HEK293 (cell line): ENCODE data around the gene GDI2.
"Not testable (repeated sequence)": the region's sequence is repeated elsewhere in the genome, so short reads cannot be mapped to it uniquely, and the experiment has no call there.

ENCODE experiments used
- CTCF ChIA-PET: fragments of 350-600 bp; formaldehyde crosslinking; extraction: SDS; loops from one replicate; lab custom pipeline; 2021; ENCODE audit warnings: antibody characterized with exemption; lab: Yijun Ruan, JAX
- POLR2A ChIA-PET: fragments of 300-600 bp; formaldehyde crosslinking; extraction: SDS; loops from one replicate; lab custom pipeline; 2020; ENCODE audit warnings: antibody characterized with exemption, inconsistent platforms; lab: Yijun Ruan, JAX
- H3K27ac ChIP-seq: fragments of 200-500 bp; sonication (Bioruptor generic); 2 replicates; pipeline ENCODE4 v1.5.1; 2014; ENCODE audit warnings: low read depth, low read length, control low read depth, inconsistent platforms; ENCODE audit errors: extremely low read depth
- H3K36me3 ChIP-seq, 2 experiments: fragments of 200-500 bp in 1 of 2; sonication (Bioruptor generic) in 1 of 2; 1 replicate in 1 of 2; 2 replicates in 1 of 2; pipeline ENCODE4 v1.5.1; 2014 to 2017; ENCODE audit warnings: inconsistent platforms in 2 of 2, low read length in 2 of 2; ENCODE audit not compliant: control insufficient read depth in 2 of 2, insufficient read depth in 1 of 2
- H3K4me1 ChIP-seq: fragments of 200-500 bp; sonication (Bioruptor generic); 2 replicates; pipeline ENCODE4 v1.5.1; 2014; ENCODE audit warnings: mild to moderate bottlenecking, low read length, inconsistent platforms; ENCODE audit not compliant: control insufficient read depth, insufficient read depth
- H3K4me3 ChIP-seq: 2 replicates; pipeline ENCODE4 v1.5.1; 2011; ENCODE audit warnings: low read depth, mild to moderate bottlenecking, control low read depth, low read length, moderate library complexity
- H3K9me3 ChIP-seq: fragments of 200-500 bp; sonication (Bioruptor generic); 2 replicates; pipeline ENCODE4 v1.5.1; 2014; ENCODE audit warnings: low read depth, low read length, inconsistent platforms; ENCODE audit not compliant: control insufficient read depth, insufficient read depth
- CTCF ChIP-seq: fragments of 450-650 bp; formaldehyde crosslinking; IDR thresholded peaks from 2 replicates; pipeline ENCODE4 v1.5.1; 2016; ENCODE audit warnings: missing biosample characterization, missing genetic modification characterization
- MEIS1 ChIP-seq: sonication (generic); formaldehyde crosslinking; IDR thresholded peaks from 2 replicates; pipeline ENCODE4 v1.8.1; 2022; ENCODE audit warnings: missing genetic modification reagents, mild to moderate bottlenecking, borderline replicate concordance
- TRIM28 ChIP-seq: IDR thresholded peaks from 2 replicates; pipeline ENCODE4 v1.6.1; 2011; ENCODE audit warnings: low read length, control low read depth, borderline replicate concordance
- WT1 ChIP-seq: fragments of 450-650 bp; formaldehyde crosslinking; IDR thresholded peaks from 2 replicates; pipeline ENCODE4 v1.5.1; 2016; ENCODE audit warnings: missing biosample characterization, missing genetic modification characterization
- ZBTB10 ChIP-seq: fragments of 450-650 bp; formaldehyde crosslinking; IDR thresholded peaks from 2 replicates; pipeline ENCODE4 v1.5.1; 2016; ENCODE audit warnings: missing biosample characterization, missing genetic modification characterization
- ZBTB17 ChIP-seq: fragments of 450-650 bp; formaldehyde crosslinking; IDR thresholded peaks from 2 replicates; pipeline ENCODE4 v1.5.1; 2016; ENCODE audit warnings: missing biosample characterization, missing genetic modification characterization
- ZFP3 ChIP-seq: fragments of 450-650 bp; formaldehyde crosslinking; IDR thresholded peaks from 2 replicates; pipeline ENCODE4 v1.5.1; 2016; ENCODE audit warnings: low read depth, missing biosample characterization, missing genetic modification characterization
- ZNF10 ChIP-seq: fragments of 450-650 bp; formaldehyde crosslinking; IDR thresholded peaks from 2 replicates; pipeline ENCODE4 v1.5.1; 2017; ENCODE audit warnings: missing biosample characterization, missing genetic modification characterization
- ZNF121 ChIP-seq: fragments of 450-650 bp; formaldehyde crosslinking; IDR thresholded peaks from 2 replicates; pipeline ENCODE4 v1.5.1; 2016; ENCODE audit warnings: missing biosample characterization, missing genetic modification characterization
- ZNF155 ChIP-seq: fragments of 450-650 bp; formaldehyde crosslinking; IDR thresholded peaks from 2 replicates; pipeline ENCODE4 v1.5.1; 2016; ENCODE audit warnings: missing biosample characterization, missing genetic modification characterization
- ZNF169 ChIP-seq: fragments of 450-650 bp; formaldehyde crosslinking; IDR thresholded peaks from 2 replicates; pipeline ENCODE4 v1.5.1; 2016; ENCODE audit warnings: missing biosample characterization, missing genetic modification characterization
- ZNF184 ChIP-seq: fragments of 450-650 bp; IDR thresholded peaks from 2 replicates; pipeline ENCODE4 v1.5.1; 2018; ENCODE audit warnings: missing biosample characterization, mild to moderate bottlenecking, missing genetic modification characterization
- ZNF660 ChIP-seq: fragments of 450-650 bp; IDR thresholded peaks from 2 replicates; pipeline ENCODE4 v1.5.1; 2018; ENCODE audit warnings: missing biosample characterization, mild to moderate bottlenecking, missing genetic modification characterization
- ZNF677 ChIP-seq: fragments of 450-650 bp; IDR thresholded peaks from 2 replicates; pipeline ENCODE4 v1.5.0; 2018; ENCODE audit warnings: missing biosample characterization, mild to moderate bottlenecking, missing genetic modification characterization, moderate library complexity
- TF ChIP-seq, protein P1 (sequence below): fragments of 450-650 bp; formaldehyde crosslinking; IDR thresholded peaks from 2 replicates; pipeline ENCODE4 v1.5.1; 2016; ENCODE audit warnings: missing biosample characterization, missing genetic modification characterization, low read depth

The GDI2 gene

GRCh38 chr10:5827841-5828240 is 14.6 kb upstream of the GDI2 start (continued):
- TF ChIP-seq ZBTB10 (tag by site-specific recombination) (no peak), ZNF10 (tag by site-specific recombination) (no peak), ZNF184 (tag by site-specific recombination) (no peak)

DNA sequence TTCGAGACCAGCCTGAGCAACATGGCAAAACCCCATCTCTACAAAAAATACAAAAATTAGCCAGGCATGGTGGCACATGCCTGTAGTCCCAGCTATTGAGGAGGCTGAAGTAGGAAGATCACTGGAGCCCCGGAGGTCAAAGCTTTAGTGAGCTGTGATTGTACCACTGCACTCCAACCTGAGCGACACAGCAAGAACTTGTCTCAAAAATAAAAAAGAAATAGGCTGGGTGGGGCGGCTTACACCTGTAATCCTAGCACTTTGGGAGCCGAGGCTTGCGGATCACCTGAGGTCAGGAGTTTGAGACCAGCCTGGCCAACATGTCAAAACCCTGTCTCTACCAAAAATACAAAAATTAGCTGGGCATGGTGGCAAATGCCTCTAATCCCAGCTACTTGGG is 13.3 kb upstream of the GDI2 start:
- H3K4me3 ChIP-seq, H3K4me1 ChIP-seq, POLR2A ChIA-PET, CTCF ChIA-PET, H3K27ac ChIP-seq, H3K9me3 ChIP-seq, H3K36me3 ChIP-seq: not testable (repeated sequence)

DNA sequence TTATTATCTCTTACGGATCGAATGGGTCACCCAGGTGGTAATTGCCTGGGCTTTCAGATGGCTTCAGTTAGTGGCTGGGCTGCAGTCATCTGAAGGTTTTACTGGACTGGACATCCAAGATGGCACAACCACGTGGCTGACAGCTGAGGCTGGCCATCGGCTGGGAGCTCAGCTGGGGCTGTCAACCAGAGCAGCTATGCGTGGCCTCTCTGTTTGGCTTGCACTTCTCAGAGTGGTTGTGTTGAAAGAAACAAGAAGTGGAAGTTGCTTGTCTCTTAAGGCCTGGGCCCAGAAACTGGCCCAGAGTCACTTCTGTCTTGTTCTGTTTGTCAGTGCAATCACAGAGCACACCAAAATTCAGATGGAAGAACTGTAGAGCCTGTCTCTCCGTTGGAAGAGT is 5.7 kb upstream of the GDI2 start:
- ChIA-PET CTCF (no interaction called here), POLR2A (no interaction called here)
- Histone ChIP-seq H3K36me3 (no peaks in the 10 kb centered on the region; a peak in 1 of 3 replicates), H3K9me3 (no peaks in the 10 kb centered on the region), H3K27ac (no peak overlapping the region), H3K4me1 (no peaks in the 10 kb centered on the region), H3K4me3 (no peak overlapping the region)
- no peak for TF ChIP-seq ZNF677 (tag by site-specific recombination)
- TF ChIP-seq TRIM28: no peak
- TF ChIP-seq ZNF660: no peak
- no peak for TF ChIP-seq WT1 (tag by site-specific recombination)
- TF ChIP-seq ZFP3 (tag by site-specific recombination): no peak

DNA sequence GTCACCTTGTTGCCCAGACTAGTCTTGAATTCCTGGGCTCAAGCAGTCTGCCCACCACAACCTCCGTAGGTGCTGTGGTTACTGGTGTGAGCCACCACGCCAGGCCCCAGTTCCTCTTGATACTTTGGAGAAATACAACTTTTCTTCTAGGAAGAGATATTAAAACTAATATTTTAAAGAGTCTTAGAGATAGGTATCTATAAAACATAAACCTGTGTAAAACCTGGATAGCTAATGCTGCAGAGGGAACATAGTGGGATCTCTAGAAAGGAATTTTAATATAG is 4.8 kb upstream of the GDI2 start:
- Histone ChIP-seq H3K4me1 (no peaks in the 10 kb centered on the region), H3K27ac (no peak overlapping the region)
- POLR2A ChIA-PET: no interaction called here

More for the DNA sequence above, 4.8 kb upstream of the GDI2 start:
- Histone ChIP-seq H3K9me3 (no peaks in the 10 kb centered on the region), H3K36me3 (no peaks in the 10 kb centered on the region), H3K4me3 (no peak overlapping the region)
- CTCF ChIA-PET: interaction anchor here (0.7 to 0.8 kb wide), 2 partner anchors 12 to 23 kb away, joined by 3 to 5 read pairs; no protein-coding TSS in a partner anchor
- TF ChIP-seq MEIS1: no peak
- TF ChIP-seq, protein P1, sequence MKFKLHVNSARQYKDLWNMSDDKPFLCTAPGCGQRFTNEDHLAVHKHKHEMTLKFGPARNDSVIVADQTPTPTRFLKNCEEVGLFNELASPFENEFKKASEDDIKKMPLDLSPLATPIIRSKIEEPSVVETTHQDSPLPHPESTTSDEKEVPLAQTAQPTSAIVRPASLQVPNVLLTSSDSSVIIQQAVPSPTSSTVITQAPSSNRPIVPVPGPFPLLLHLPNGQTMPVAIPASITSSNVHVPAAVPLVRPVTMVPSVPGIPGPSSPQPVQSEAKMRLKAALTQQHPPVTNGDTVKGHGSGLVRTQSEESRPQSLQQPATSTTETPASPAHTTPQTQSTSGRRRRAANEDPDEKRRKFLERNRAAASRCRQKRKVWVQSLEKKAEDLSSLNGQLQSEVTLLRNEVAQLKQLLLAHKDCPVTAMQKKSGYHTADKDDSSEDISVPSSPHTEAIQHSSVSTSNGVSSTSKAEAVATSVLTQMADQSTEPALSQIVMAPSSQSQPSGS: no peak
- TF ChIP-seq ZNF169 (tag by site-specific recombination): no peak
- TF ChIP-seq ZNF121 (tag by site-specific recombination): no peak
- TF ChIP-seq CTCF (tag by site-specific recombination): no peak
- no peak for TF ChIP-seq ZNF155 (tag by site-specific recombination)
- no peak for TF ChIP-seq ZBTB17
